Measurements from ENCODE around the gene COL5A1.

Gene COL5A1

GRCh38 chr9:134627417-134628353 is 13.9 kb upstream of the COL5A1 start:
- Histone ChIP-seq H3K4me3 (ENCODE audit: severe bottlenecking) (no peak overlapping the region), H3K9me3 (ENCODE audit: severe bottlenecking) (no peaks in the 10 kb centered on the region), H3K4me1 (ENCODE audit: insufficient read depth, poor library complexity, severe bottlenecking) (peaks cover 25% of the 10 kb centered on the region), H3K27me3 (ENCODE audit: insufficient read depth, poor library complexity, severe bottlenecking) (no peaks in the 10 kb centered on the region), H3K27ac (ENCODE audit: poor library complexity, severe bottlenecking) (no peak overlapping the region), H3K36me3 (ENCODE audit: low read depth) (no peaks in the 10 kb centered on the region)
- ATAC-seq (ENCODE audit: low read depth) (no peak), DNase-seq (ENCODE audit: low spot score) (peak; percentile 48)
- TF ChIP-seq, protein P1, sequence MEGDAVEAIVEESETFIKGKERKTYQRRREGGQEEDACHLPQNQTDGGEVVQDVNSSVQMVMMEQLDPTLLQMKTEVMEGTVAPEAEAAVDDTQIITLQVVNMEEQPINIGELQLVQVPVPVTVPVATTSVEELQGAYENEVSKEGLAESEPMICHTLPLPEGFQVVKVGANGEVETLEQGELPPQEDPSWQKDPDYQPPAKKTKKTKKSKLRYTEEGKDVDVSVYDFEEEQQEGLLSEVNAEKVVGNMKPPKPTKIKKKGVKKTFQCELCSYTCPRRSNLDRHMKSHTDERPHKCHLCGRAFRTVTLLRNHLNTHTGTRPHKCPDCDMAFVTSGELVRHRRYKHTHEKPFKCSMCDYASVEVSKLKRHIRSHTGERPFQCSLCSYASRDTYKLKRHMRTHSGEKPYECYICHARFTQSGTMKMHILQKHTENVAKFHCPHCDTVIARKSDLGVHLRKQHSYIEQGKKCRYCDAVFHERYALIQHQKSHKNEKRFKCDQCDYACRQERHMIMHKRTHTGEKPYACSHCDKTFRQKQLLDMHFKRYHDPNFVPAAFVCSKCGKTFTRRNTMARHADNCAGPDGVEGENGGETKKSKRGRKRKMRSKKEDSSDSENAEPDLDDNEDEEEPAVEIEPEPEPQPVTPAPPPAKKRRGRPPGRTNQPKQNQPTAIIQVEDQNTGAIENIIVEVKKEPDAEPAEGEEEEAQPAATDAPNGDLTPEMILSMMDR (IDR thresholded peaks at IDR 0.05; ENCODE audit: poor library complexity, severe bottlenecking) = no peak

- H3K9me3 ChIP-seq (ENCODE audit: severe bottlenecking) = no peaks in the 10 kb centered on the region
- no peaks in the 10 kb centered on the region for H3K27me3 ChIP-seq (ENCODE audit: insufficient read depth, poor library complexity, severe bottlenecking)
- ATAC-seq (ENCODE audit: low read depth) (no peak), DNase-seq (ENCODE audit: low spot score) (no peak)
- H3K36me3 ChIP-seq (ENCODE audit: low read depth) = no peaks in the 10 kb centered on the region
- TF ChIP-seq, protein P1 (IDR thresholded peaks at IDR 0.05; ENCODE audit: poor library complexity, severe bottlenecking) = no peak
- H3K4me3 ChIP-seq (ENCODE audit: severe bottlenecking) = no peak overlapping the region
- no peak overlapping the region for H3K27ac ChIP-seq (ENCODE audit: poor library complexity, severe bottlenecking)
- peaks cover 25% of the 10 kb centered on the region for H3K4me1 ChIP-seq (ENCODE audit: insufficient read depth, poor library complexity, severe bottlenecking)
These were observed 13.3 kb upstream of the COL5A1 start for GRCh38 chr9:134628354-134628736.

DNA sequence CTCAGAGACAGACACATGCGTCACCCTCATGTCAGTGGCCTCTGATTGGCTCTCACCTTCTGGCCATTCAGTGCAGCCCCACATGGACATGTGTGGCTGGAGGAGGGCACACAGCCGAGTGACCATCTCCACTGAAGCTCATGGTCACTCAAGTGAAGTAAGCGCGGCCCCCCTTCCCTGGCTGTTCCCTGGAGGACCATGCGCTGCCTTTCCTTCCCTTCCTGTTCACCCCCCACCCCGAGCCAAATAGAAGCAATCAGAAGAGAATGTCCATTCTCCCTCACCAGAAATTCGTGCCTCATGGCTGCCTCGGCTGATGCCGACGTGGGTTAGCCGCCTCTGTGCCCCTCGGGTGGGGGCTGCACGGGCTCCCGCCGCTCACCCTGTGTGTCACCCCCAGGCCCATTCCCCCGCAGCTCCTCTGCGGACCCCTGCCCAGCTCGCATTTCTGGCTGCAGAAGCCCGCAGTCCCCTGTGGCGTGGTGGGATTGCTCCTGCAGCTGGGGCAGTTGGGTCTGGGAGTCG is 12.5 kb upstream of the COL5A1 start:
- TF ChIP-seq, protein P1 (IDR thresholded peaks at IDR 0.05; ENCODE audit: poor library complexity, severe bottlenecking) = no peak
- H3K9me3 ChIP-seq (ENCODE audit: severe bottlenecking) = no peaks in the 10 kb centered on the region
- ATAC-seq (ENCODE audit: low read depth) = no peak
- H3K27me3 ChIP-seq (ENCODE audit: insufficient read depth, poor library complexity, severe bottlenecking) = no peaks in the 10 kb centered on the region
- H3K4me3 ChIP-seq (ENCODE audit: severe bottlenecking) = no peak overlapping the region
- DNase-seq (ENCODE audit: low spot score) = no peak
- H3K4me1 ChIP-seq (ENCODE audit: insufficient read depth, poor library complexity, severe bottlenecking) = peaks cover 25% of the 10 kb centered on the region
- no peaks in the 10 kb centered on the region for H3K36me3 ChIP-seq (ENCODE audit: low read depth)
- H3K27ac ChIP-seq (ENCODE audit: poor library complexity, severe bottlenecking) = no peak overlapping the region

DNA sequence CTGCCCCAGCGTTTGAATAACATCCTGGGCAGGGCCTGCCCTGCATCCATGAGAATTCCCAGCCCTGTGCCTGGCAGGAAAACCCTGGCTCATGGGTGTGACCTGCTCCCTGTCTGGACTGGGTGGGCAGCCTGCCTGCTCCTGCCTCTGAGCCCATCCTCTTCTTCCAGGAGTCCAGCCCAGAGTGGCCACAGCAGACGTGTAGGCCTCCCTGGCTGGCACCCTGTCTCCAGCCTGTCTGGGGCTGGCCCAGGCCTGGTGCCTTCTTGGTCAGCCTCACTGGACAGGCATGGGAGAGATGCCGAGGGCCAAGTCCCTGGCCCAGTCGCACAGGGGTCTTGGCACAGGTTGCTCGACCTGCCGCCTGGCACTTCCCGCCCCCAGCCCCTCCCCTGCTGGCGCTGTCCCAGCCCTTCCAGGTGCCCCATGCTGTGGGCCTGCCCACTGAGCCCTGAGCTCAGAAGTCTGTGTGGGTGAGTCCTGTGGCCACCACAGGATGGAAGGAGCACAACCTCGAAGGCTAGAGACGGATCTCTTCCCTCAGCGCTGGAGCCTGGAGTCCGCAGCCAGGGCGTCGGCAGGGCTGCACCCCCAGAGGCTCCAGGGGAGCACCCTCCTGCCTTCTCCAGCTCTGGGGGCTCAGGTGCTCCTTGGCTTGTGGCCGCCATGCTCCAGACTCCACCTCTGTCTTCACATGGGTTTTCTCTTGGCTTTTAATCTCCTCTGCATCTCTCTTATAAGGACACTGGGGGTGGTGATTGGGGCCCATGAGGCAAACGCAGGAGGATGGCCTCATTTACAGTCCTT is 11.8 kb upstream of the COL5A1 start:
- H3K27ac ChIP-seq (ENCODE audit: poor library complexity, severe bottlenecking) = no peak overlapping the region
- no peak for ATAC-seq (ENCODE audit: low read depth)
- peaks cover 19% of the 10 kb centered on the region for H3K4me1 ChIP-seq (ENCODE audit: insufficient read depth, poor library complexity, severe bottlenecking)
- no peaks in the 10 kb centered on the region for H3K27me3 ChIP-seq (ENCODE audit: insufficient read depth, poor library complexity, severe bottlenecking)
- TF ChIP-seq, protein P1 (IDR thresholded peaks at IDR 0.05; ENCODE audit: poor library complexity, severe bottlenecking) = no peak
- peak; percentile 49 for DNase-seq (ENCODE audit: low spot score)
- no peaks in the 10 kb centered on the region for H3K9me3 ChIP-seq (ENCODE audit: severe bottlenecking)
- no peak overlapping the region for H3K4me3 ChIP-seq (ENCODE audit: severe bottlenecking)
- no peaks in the 10 kb centered on the region for H3K36me3 ChIP-seq (ENCODE audit: low read depth)

All from RWPE2 (cell line).